GDM1 (cell line): Measurements from ENCODE around the gene SPINK1.
"Not testable (repeated sequence)": the region's sequence is repeated elsewhere in the genome, so short reads cannot be mapped to it uniquely, and the experiment has no call there.

Experiments used
- DNase-seq: peaks from one replicate; lab custom pipeline; 2025; lab: John Stamatoyannopoulos, UW

The SPINK1 gene

GRCh38 chr5:147809830-147810666 is 21.4 kb downstream of the SPINK1 start:
- no peak for DNase-seq

- peak; percentile 43 for DNase-seq
Observed at GRCh38 chr5:147805030-147805454, 26.4 kb downstream of the SPINK1 start.

DNA sequence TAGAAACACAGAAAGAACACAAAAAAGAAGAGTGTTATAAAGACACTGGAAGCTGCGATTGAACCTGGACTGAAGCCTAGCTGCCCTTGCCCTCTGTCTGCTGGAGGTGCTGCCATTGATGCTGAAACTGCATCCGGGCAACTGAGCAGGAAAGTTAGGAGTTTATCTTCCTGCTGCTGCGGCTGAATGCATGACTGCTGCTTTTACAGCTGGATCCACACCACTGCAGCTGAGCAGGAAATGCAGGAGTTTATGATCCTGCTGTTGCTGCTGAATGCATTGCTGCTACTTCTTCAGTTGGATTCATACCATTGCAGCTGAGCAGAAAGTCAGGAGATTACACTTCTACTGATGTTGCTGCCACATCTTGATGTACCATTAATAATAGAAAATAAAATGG is 27.1 kb downstream of the SPINK1 start:
- no peak for DNase-seq

GRCh38 chr5:147803926-147804325 is 27.5 kb downstream of the SPINK1 start:
- no peak for DNase-seq

DNA sequence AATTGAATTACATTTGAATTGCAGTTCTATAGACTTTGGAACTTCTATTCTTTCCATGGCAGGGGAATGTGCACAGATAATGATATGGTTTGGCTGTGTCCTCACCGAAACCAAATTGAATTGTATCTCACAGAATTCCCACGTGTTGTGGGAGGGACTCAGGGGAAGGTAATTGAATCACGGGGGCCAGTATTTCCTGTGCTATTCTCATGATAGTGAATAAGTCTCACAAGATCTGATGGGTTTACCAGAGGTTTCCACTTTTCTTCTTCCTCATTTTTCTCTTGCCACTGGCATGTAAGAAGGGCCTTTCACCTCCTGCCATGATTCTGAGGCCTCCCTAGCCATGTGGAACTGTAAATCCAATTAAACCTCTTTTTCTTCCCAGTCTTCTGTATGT is 28.3 kb downstream of the SPINK1 start:
- not testable (repeated sequence) for DNase-seq

- no peak for DNase-seq
Observed at GRCh38 chr5:147801461-147801860, 30.0 kb downstream of the SPINK1 start.

GRCh38 chr5:147800491-147800890 is 31.0 kb downstream of the SPINK1 start:
- DNase-seq, result no peak

- no peak for DNase-seq
Observed at GRCh38 chr5:147796556-147797308, 34.7 kb downstream of the SPINK1 start.

GRCh38 chr5:147791181-147791580 is 40.3 kb downstream of the SPINK1 start:
- no peak for DNase-seq

DNA sequence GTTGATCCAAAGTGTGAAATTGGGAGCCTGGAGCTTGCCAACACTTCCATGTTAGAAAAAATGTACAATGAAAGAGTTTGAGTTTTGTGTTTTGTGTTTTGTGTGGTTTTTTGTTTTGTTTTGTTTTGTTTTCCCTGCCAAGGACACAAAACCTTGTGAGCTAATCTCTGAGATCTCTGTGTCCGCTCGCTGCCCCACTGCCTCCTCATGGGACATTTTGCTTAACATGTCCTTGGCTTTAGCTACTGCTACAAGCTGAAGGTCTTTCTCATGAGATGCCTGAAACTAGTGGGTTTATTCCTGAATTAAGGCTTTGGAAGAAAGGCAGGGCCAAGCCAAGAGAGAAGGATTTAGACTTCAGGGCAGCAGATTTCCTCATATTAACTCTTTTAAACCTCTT is 41.7 kb downstream of the SPINK1 start:
- no peak for DNase-seq

DNA sequence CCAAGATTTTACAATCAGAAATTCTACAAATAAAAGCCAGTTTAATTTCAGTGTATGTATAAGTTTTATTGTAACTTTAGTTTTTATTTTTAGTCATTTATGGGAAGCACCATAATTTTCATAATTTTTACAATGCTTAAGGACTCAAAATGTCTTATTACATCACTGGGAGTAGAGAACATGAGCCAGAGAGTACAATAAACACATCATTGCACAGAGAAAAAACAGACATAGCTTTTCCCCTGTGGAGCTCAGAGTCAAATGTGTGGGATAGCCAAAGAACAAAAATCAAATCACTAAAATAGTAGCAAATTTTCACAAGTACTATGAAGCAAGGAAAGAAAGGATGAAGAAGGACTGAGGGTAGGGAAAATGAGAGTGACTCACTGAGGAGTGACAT is 43.4 kb downstream of the SPINK1 start:
- DNase-seq, result no peak

DNA sequence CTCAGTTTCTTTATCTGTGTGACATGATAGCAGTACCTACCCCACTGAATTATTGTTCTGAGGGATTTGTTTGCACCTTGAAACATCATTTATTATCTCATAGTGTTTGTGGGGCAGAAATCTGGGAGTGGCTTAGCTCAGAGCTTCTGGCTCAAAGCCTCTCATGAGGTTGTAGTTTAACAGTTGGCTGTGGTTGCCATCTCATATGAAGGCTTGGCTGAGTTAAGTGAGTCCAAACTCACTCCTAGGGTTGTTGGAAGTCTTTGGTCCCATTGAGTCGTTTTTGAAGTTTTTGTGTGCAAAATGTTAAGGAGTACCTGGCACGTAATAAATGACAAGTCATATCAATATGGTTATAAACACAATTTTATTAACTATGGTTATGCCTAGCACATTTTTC is 45.3 kb downstream of the SPINK1 start:
- no peak for DNase-seq

- DNase-seq, result no peak
Observed at GRCh38 chr5:147784146-147784987, 47.1 kb downstream of the SPINK1 start.

DNA sequence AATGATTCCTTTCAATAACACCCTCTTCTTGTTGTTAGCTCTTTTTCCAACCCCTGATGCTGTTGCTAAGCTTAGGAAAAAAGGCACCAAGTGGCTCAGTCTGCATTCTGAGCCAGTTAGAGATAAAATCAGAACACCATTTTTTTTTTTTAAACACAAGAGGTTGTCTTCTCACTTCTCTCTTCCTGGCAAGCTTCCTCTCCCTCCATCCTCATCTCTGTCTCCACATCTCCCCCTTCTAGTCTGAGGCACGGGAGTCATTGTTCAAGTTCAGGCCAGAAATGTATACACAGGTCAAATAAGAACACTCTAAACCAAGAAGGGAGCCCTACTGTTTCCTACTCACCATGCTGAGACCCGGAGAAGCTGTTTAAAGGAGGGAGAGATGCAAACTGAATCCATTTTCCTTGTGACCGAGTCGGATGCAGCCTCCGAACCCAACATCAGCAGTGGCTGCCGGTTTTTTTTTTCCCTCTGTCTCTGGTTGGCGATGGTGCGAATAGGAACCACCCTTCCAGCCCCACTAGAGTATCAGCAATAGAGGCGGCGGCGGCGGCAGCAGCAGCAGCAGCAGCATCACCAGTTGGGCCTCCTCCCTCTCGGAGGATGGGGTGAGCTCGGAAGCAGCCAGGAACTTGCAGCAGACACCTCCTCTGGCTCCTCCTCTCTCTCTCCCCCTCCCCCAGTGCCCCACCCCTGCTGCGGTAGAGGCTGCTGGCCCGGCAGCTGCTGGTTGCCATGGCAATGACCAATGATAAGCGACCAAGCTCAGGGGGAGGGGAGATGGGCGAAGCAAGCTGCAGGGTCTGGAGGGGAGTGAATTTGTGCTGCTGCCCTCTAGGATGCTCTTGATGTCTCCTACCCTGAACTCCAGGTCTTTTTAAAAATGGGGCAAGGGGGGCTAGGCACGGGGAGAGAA is 49.1 kb downstream of the SPINK1 start, which contains the start of gene JAKMIP2:
TSS of gene JAKMIP2 (minus strand) at position 619 of the 919 bp plus-strand sequence. CDS start 110,922 bp downstream, outside the sequence.
- no peak for DNase-seq

- DNase-seq, result no peak
Observed at GRCh38 chr5:147780924-147781573, 50.4 kb downstream of the SPINK1 start.

- DNase-seq, result no peak
Observed at GRCh38 chr5:147779694-147780093, 51.8 kb downstream of the SPINK1 start.

- no peak for DNase-seq
Observed at GRCh38 chr5:147776989-147777388, 54.5 kb downstream of the SPINK1 start.
